Measurements from ENCODE around the gene TBC1D20. TPM values are rescaled to one million over a fixed set of nuclear protein-coding genes. Genes with fewer than 3 reads are reported as not detected.
"Not testable (repeated sequence)": the region's sequence is repeated elsewhere in the genome, so short reads cannot be mapped to it uniquely, and the experiment has no call there.

The TBC1D20 gene
- total RNA-seq, 1 donor from 2014 or later = 31.5 TPM

GRCh38 chr20:483815-484644, 21.7 kb upstream of the TBC1D20 start:
- H3K27ac Mint-ChIP-seq = no peak overlapping the region
- peaks cover 4% of the 10 kb centered on the region for H3K4me1 Mint-ChIP-seq (ENCODE audit: low read depth)
- H3K4me3 Mint-ChIP-seq (ENCODE audit: low read depth) = no peak overlapping the region
- H3K9me3 Mint-ChIP-seq = no peaks in the 10 kb centered on the region
- H3K36me3 Mint-ChIP-seq (ENCODE audit: low read depth) = peaks cover 81% of the 10 kb centered on the region
- DNase-seq (ENCODE audit: low spot score) = no peak
- intact Hi-C loops (cut with micrococcal nuclease) = no loop called here
- no peaks in the 10 kb centered on the region for H3K27me3 Mint-ChIP-seq (ENCODE audit: low read depth)

- Mint-ChIP-seq H3K27me3 (ENCODE audit: low read depth) (no peaks in the 10 kb centered on the region), H3K4me3 (ENCODE audit: low read depth) (no peak overlapping the region), H3K4me1 (ENCODE audit: low read depth) (peaks cover 9% of the 10 kb centered on the region), H3K36me3 (ENCODE audit: low read depth) (peaks cover 63% of the 10 kb centered on the region), H3K9me3 (no peaks in the 10 kb centered on the region), H3K27ac (no peak overlapping the region)
- DNase-seq (ENCODE audit: low spot score) = no peak
- intact Hi-C loops (cut with micrococcal nuclease) = no loop called here
Measured at GRCh38 chr20:481167-481566, 18.8 kb upstream of the TBC1D20 start.

GRCh38 chr20:480044-480443, 17.7 kb upstream of the TBC1D20 start:
- no peak overlapping the region for H3K27ac Mint-ChIP-seq
- DNase-seq (ENCODE audit: low spot score) = no peak
- H3K9me3 Mint-ChIP-seq = no peaks in the 10 kb centered on the region
- no peaks in the 10 kb centered on the region for H3K27me3 Mint-ChIP-seq (ENCODE audit: low read depth)
- H3K4me1 Mint-ChIP-seq (ENCODE audit: low read depth) = peaks cover 9% of the 10 kb centered on the region
- H3K4me3 Mint-ChIP-seq (ENCODE audit: low read depth) = no peak overlapping the region
- H3K36me3 Mint-ChIP-seq (ENCODE audit: low read depth) = peaks cover 53% of the 10 kb centered on the region
- intact Hi-C loops (cut with micrococcal nuclease) = no loop called here

DNA sequence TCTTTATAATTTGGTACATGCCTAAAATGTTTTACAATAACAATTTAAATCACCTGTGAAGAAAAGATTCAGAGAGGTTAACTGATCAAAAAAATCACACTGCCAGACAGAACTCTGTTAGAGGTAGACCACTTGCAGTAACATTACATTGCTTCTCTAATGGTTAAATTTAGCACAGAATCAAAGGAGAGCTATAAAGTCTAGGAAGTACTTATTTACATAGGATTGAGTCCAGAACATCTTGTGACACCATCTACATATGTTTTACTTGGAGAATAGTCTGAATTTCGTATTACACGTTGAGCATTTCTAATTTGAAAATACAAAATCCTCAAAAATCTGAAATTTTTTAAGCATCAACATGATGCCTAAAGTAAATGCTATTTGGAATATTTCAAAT, 17.2 kb upstream of the TBC1D20 start:
- DNase-seq (ENCODE audit: low spot score) = no peak
- no peaks in the 10 kb centered on the region for H3K9me3 Mint-ChIP-seq
- peaks cover 10% of the 10 kb centered on the region for H3K4me1 Mint-ChIP-seq (ENCODE audit: low read depth)
- H3K36me3 Mint-ChIP-seq (ENCODE audit: low read depth) = peaks cover 53% of the 10 kb centered on the region
- H3K27ac Mint-ChIP-seq = no peak overlapping the region
- intact Hi-C loops (cut with micrococcal nuclease) = loop anchor here (1.0 to 5.0 kb wide), 4 partner anchors 17 to 125 kb away; partner anchors contain the start of genes RBCK1 and TBC1D20
- H3K4me3 Mint-ChIP-seq (ENCODE audit: low read depth) = no peak overlapping the region
- no peaks in the 10 kb centered on the region for H3K27me3 Mint-ChIP-seq (ENCODE audit: low read depth)

DNA sequence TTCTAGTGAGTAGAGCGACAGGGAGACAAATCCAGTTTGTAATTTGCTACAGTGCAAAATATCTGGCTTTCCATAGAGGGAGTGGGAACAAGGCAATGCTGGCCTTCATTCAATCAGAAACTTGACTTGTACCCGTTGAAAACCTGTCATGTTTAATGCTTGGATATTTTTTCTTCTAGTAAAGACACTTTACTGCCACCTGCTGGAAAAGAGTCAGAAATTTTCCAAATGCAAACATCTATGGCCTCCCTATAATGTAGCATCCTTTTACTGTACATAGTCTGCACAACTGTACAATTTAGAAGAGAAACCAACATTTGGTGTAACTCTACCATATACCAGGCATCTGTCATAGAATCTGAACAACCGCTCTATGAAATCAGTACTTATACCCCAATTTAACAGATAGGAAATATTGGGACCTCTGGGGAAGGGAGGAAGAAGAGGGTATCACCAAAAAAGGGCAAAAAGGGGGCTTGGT, 16.7 kb upstream of the TBC1D20 start:
- DNase-seq (ENCODE audit: low spot score) = no peak
- intact Hi-C loops (cut with micrococcal nuclease) = loop anchor here (1.0 to 5.0 kb wide), 4 partner anchors 16 to 125 kb away; partner anchors contain the start of genes RBCK1 and TBC1D20
- no peaks in the 10 kb centered on the region for H3K27me3 Mint-ChIP-seq (ENCODE audit: low read depth)
- H3K9me3 Mint-ChIP-seq = no peaks in the 10 kb centered on the region
- peaks cover 52% of the 10 kb centered on the region for H3K36me3 Mint-ChIP-seq (ENCODE audit: low read depth)
- no peak overlapping the region for H3K27ac Mint-ChIP-seq
- H3K4me3 Mint-ChIP-seq (ENCODE audit: low read depth) = no peak overlapping the region
- peaks cover 13% of the 10 kb centered on the region for H3K4me1 Mint-ChIP-seq (ENCODE audit: low read depth)

DNA sequence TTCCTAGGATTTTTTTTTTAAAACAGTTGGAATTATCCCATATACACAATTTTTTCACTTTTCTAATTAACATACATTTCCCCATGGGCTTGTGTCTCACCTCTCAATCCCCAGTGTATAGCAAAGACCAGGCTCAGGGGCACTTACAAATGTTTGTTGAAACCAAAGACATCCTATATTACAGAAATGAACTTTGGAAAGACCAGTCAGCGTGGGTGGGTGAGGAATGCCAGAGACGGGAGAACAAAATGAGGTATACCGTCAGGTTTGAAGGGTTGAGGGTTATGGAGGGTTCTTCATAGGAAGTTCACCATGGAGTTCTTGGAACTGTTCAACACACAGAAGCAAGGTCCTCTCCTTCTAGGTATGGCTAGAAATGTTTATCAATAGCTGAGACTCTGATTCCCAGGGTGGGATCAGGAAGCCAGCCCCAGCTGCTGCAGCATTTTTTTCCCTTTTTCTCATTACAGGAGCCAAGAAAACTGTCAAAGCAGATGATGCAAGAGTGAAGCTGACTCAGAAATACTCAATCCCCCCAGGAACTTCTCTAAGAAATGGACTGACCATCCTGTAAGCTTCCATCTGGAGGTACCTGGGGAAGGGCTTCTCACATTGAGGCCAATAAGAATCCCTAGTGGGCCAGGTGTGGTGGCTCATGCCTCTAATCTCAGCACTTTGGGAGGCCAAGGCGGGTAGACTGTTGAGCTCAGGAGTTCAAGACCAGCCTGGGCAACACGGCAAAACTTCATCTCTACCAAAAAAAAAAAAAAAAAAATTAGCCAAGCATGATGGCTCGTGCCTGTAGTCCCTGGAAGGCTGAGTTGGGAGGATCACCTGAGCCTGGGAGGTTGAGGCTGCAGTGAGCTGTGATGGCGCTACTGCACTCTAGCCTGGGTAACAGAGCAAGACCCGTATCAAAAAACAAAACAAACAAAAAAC, 15.9 kb upstream of the TBC1D20 start:
- peaks cover 13% of the 10 kb centered on the region for H3K4me1 Mint-ChIP-seq (ENCODE audit: low read depth)
- no peak for DNase-seq (ENCODE audit: low spot score)
- no peak overlapping the region for H3K4me3 Mint-ChIP-seq (ENCODE audit: low read depth)
- H3K36me3 Mint-ChIP-seq (ENCODE audit: low read depth) = peaks cover 50% of the 10 kb centered on the region
- intact Hi-C loops (cut with micrococcal nuclease) = loop anchor here (2.0 to 5.0 kb wide), 3 partner anchors 15 to 71 kb away; partner anchors contain the start of genes RBCK1 and TBC1D20
- peak overlapping the region; percentile 56 for H3K27ac Mint-ChIP-seq
- no peaks in the 10 kb centered on the region for H3K9me3 Mint-ChIP-seq
- H3K27me3 Mint-ChIP-seq (ENCODE audit: low read depth) = no peaks in the 10 kb centered on the region

GRCh38 chr20:476561-477249, 14.4 kb upstream of the TBC1D20 start:
- Mint-ChIP-seq H3K36me3 (ENCODE audit: low read depth) (peaks cover 45% of the 10 kb centered on the region), H3K4me1 (ENCODE audit: low read depth) (peaks cover 15% of the 10 kb centered on the region)
- not testable (repeated sequence) for H3K4me3 Mint-ChIP-seq (ENCODE audit: low read depth); DNase-seq (ENCODE audit: low spot score); H3K27me3 Mint-ChIP-seq (ENCODE audit: low read depth); H3K27ac Mint-ChIP-seq; H3K9me3 Mint-ChIP-seq
- intact Hi-C loops (cut with micrococcal nuclease) = loop anchor here (5.0 kb wide), 1 partner anchor 69 kb away; the partner anchor contains the start of gene RBCK1

GRCh38 chr20:475463-476357, 13.4 kb upstream of the TBC1D20 start:
- peaks cover 44% of the 10 kb centered on the region for H3K36me3 Mint-ChIP-seq (ENCODE audit: low read depth)
- H3K9me3 Mint-ChIP-seq = peaks cover under 1% of the 10 kb centered on the region
- H3K4me1 Mint-ChIP-seq (ENCODE audit: low read depth) = peaks cover 15% of the 10 kb centered on the region
- H3K27ac Mint-ChIP-seq = no peak overlapping the region
- no peak for DNase-seq (ENCODE audit: low spot score)
- intact Hi-C loops (cut with micrococcal nuclease) = loop anchor here (5.0 kb wide), 1 partner anchor 68 kb away; the partner anchor contains the start of gene RBCK1
- no peaks in the 10 kb centered on the region for H3K27me3 Mint-ChIP-seq (ENCODE audit: low read depth)
- H3K4me3 Mint-ChIP-seq (ENCODE audit: low read depth) = no peak overlapping the region

- peaks cover 38% of the 10 kb centered on the region for H3K36me3 Mint-ChIP-seq (ENCODE audit: low read depth)
- intact Hi-C loops (cut with micrococcal nuclease) = no loop called here
- no peaks in the 10 kb centered on the region for H3K27me3 Mint-ChIP-seq (ENCODE audit: low read depth)
- no peak overlapping the region for H3K27ac Mint-ChIP-seq
- peaks cover 12% of the 10 kb centered on the region for H3K9me3 Mint-ChIP-seq
- no peak overlapping the region for H3K4me3 Mint-ChIP-seq (ENCODE audit: low read depth)
- DNase-seq (ENCODE audit: low spot score) = no peak
- peaks cover 15% of the 10 kb centered on the region for H3K4me1 Mint-ChIP-seq (ENCODE audit: low read depth)
Measured at GRCh38 chr20:474581-474980, 12.2 kb upstream of the TBC1D20 start.

GRCh38 chr20:472889-473292, 10.6 kb upstream of the TBC1D20 start:
- Mint-ChIP-seq H3K27ac (no peak overlapping the region), H3K4me3 (ENCODE audit: low read depth) (no peak overlapping the region), H3K4me1 (ENCODE audit: low read depth) (peaks cover 6% of the 10 kb centered on the region), H3K36me3 (ENCODE audit: low read depth) (peaks cover 25% of the 10 kb centered on the region), H3K9me3 (peaks cover 22% of the 10 kb centered on the region), H3K27me3 (ENCODE audit: low read depth) (no peaks in the 10 kb centered on the region)
- intact Hi-C loops (cut with micrococcal nuclease) = no loop called here
- no peak for DNase-seq (ENCODE audit: low spot score)

DNA sequence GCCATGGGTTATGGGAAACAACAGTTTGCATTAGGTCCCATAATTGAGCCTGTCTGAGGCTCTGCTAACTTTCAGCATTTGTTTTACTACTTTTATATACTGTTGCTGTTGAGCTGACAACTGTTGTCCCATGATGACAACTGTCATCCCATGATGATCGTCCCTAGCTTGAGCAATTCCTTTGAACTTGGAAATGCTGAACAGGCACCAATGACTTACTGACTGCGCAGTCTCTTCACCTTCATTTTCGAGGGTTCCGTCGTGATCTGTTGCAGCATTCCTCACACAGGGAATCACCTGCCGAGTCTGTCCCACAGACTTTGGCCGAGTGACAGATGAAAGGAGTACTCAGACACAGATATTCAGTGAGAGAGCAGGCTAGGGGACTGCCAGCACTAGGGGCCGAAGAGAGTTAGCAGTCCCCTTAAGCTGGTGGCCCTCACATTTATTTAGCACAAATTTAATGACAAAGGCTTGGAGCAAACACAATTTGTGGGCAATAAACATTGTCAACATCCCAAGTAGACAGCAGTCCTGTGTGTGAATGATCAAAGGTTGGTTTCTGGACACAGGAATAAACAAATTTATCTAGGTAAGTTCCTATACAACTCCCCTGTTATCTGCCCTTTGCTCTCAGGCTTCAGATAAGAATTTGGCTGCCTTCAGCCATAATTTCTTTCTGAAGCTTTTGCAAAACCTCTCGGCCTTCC, 10.0 kb upstream of the TBC1D20 start:
- H3K4me3 Mint-ChIP-seq (ENCODE audit: low read depth) = no peak overlapping the region
- peaks cover 2% of the 10 kb centered on the region for H3K27me3 Mint-ChIP-seq (ENCODE audit: low read depth)
- intact Hi-C loops (cut with micrococcal nuclease) = no loop called here
- H3K4me1 Mint-ChIP-seq (ENCODE audit: low read depth) = peaks cover 6% of the 10 kb centered on the region
- no peak for DNase-seq (ENCODE audit: low spot score)
- H3K9me3 Mint-ChIP-seq = peaks cover 25% of the 10 kb centered on the region
- H3K27ac Mint-ChIP-seq = no peak overlapping the region
- H3K36me3 Mint-ChIP-seq (ENCODE audit: low read depth) = peaks cover 24% of the 10 kb centered on the region
